IPS DF 19.7 (cell line): Measurements from ENCODE around the gene SLC26A11.
"Not testable (repeated sequence)": the region's sequence is repeated elsewhere in the genome, so short reads cannot be mapped to it uniquely, and the experiment has no call there.

Experiments used
- DNase-seq: peaks from one replicate; pipeline ENCODE4 v3.0.0-alpha.2; 2013; ENCODE audit warnings: low read depth, low spot score

The SLC26A11 gene

DNA sequence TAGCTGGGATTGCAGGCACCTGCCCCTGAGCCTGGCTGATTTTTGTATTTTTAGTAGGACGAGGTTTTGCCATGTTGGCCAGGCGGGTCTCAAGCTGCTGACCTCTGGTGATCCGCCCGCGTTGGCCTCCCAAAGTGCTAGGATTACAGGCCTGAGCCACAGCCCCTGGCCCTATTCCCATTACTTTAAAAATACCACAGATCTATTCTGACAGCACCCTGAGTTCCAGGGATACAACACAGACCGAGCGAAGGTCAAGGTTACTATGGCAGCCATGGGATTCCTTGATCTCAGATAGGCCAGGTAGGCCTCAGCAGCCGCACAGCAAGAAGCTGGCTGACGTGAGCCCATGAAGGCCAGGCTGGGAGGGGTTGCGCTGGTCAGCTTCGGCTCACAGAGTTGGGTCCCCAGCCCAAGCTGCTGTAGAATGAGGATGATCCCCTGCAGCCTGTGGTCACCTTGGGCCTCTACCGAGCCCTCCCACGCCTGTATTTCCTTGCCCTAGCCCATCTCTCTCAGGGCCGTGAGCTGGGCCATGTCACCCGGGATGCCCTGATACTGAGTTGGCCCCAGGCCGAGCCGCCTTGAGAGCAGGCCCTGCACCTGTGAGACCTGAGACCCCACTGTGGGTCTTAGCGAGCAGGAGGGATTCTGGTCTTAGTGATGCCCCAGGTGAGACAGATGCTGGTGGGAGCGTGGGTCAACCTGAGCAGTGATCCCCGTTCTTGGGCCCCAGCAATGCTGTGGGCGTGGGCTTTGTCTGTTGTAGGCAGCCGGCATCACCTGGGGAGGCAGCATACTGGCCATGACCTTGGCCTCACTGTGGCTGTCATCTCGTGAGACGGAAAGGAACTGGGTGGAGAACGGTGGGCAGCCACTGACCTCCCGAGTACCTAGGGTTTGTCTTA, 23.6 kb downstream of the SLC26A11 start:
- no peak for DNase-seq

DNA sequence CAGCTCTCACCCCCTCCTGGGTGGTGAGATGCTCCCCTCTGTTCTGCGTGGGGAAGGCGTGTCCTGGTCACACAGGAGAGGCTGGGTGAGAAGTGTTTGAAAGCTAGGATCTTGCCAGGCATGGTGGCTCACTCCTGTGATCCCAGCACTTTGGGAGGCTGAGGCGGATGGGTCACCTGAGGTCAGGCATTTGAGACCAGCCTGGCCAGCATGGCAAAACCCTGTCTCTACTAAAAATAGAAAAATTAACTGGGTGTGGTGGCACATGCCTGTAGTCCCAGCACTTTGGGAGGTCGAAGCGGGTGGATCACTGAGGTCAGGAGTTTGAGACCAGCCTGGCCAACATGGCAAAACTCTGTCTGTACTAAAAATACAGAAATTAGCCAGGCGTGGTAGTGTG, 24.2 kb downstream of the SLC26A11 start:
- not testable (repeated sequence) for DNase-seq

DNA sequence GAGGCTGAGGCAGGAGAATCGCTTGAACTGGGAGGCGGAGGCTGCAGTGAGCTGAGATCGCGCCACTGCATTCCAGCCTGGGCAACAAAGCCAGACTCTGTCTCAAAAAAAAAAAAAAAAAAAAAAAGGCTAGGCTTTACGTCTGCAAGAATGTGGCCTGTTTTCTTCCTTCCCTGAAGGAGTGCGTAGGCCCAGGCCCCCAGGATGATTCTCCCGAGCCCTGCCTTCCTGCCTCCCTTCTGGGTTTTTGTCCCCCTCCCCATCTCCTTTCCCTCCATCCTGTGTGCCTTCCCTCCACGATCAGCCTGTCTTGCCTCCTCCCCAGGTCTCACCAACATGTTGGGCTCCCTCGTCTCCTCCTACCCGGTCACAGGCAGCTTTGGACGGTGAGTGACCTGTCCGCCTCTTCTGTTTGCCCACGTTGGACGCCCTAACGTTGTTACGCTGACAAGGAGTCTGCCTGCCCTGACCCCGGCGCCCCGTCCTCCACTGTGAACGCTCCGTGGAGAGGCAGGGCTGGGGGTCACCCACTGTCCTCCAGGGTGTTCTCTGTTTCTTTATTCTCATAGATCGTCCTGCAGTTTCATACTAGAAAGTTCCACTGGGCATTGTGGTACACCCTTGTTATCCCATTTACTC, 24.8 kb downstream of the SLC26A11 start:
- no peak for DNase-seq

DNA sequence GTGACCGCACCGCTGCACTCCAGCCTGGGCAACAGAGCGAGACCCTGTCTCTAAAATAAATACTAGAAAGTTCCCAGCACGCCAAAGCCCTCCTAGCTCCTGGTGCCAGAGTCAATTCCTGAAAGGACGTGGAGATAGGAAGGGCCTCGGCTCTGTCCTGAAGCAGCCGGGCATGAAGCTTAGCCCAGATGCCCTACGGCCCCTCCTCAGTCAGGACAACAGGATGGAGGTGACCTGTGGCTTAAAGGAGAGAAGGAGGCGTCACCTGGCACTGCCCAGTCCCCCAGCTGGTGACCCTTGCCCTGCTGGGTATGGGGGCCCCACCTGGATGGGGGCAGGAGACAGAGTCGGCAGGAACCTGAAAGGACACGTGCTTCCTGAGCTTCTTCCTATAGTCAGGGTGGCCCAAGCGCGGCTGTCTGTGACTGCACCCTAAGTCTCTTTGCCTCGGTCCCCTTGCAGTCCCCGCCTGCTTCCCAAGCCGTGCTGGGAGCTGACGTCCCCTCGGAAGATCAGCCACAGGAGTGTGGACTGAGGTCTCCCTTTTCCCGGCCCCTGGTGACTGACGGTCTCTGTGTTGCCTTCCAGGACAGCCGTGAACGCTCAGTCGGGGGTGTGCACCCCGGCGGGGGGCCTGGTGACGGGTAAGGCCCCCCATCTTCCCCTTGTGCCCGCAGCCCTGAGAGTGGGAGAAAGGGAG, 25.5 kb downstream of the SLC26A11 start:
- DNase-seq = no peak

DNA sequence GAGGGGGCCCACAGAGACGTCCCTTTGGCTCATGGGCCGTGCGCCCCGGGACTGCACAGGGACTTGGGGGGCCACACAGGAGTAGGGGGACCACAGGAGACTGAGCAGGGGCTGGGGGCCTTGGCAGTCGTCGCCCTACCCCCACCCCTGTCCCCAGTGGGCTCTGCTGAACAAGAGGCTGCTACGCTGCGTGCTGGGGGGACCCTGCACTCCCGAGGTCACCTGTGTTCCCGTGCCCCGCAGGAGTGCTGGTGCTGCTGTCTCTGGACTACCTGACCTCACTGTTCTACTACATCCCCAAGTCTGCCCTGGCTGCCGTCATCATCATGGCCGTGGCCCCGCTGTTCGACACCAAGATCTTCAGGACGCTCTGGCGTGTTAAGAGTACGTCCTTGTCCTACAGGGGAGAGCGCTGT, 26.0 kb downstream of the SLC26A11 start:
- no peak for DNase-seq

DNA sequence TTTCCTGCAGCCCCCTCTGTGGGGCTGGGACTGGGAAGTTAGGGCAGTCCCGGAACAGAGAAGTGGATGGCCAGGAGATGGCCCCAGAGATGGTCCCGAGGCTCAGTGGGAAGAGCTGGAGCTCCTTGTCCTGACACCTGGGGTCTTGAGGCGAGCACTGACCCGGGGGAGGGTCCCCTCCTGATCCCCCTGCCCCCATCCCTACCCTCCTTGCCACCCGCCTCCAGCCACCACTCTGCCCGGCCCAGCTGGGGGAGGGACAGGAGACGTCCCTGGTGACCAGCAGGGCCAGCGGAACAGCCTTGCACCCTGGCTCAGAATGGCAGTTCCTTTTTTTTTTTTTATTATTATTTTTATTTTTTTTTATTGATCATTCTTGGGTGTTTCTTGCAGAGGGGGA, 26.5 kb downstream of the SLC26A11 start:
- DNase-seq = no peak

DNA sequence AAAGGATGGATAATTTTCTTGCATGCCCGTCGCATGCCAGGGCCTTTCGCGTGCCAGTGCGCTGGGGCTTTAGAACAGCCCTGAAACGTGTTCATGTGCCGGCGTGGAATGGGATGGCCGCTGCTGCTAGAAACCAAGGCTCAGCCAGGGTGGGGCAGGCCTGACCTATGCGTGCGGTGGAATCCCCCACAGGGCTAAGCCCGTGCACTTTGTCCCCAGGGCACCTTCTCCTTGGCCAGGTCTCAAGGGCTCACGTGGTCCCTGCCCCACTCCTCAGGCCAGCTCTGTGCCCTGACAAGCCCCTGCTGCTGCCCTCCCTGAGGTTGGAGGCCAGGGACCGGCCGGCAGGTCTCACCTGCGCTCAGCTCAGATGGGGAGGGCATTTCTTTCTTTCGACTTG, 27.3 kb downstream of the SLC26A11 start:
- no peak for DNase-seq

DNA sequence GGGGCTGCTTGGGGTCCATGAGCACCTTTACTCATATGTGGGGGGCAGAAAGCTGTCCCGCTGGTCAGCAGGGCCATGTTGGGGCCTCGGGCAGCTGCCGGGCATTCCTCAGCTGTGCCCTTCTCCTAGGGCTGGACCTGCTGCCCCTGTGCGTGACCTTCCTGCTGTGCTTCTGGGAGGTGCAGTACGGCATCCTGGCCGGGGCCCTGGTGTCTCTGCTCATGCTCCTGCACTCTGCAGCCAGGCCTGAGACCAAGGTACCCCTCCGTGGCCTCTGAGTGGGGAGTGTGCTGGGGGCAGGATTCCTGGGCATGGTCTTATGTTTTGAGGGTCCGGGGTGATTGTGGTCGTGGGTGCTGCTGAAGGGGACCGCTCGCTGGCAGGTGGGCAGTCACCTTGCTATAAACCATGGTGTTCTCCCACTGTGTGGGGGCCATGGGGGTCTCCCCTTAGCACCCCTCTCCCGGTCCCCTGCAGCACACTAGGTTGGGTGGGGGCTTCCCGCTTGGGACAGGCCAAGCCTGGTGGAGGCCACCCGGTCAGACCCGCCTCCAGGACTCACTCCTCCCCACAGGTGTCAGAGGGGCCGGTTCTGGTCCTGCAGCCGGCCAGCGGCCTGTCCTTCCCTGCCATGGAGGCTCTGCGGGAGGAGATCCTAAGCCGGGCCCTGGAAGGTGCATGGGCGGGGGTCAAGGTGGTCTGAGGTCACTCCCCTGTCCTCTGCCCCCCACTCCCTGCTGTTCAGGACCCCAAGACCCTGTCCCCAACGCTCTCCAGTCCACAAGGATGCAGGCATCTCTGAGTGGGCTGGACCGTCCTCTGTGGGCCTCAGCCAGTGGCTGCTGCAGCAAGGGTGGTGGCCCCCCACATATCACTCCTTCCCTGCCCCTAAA, 28.0 kb downstream of the SLC26A11 start:
- DNase-seq = no peak

DNA sequence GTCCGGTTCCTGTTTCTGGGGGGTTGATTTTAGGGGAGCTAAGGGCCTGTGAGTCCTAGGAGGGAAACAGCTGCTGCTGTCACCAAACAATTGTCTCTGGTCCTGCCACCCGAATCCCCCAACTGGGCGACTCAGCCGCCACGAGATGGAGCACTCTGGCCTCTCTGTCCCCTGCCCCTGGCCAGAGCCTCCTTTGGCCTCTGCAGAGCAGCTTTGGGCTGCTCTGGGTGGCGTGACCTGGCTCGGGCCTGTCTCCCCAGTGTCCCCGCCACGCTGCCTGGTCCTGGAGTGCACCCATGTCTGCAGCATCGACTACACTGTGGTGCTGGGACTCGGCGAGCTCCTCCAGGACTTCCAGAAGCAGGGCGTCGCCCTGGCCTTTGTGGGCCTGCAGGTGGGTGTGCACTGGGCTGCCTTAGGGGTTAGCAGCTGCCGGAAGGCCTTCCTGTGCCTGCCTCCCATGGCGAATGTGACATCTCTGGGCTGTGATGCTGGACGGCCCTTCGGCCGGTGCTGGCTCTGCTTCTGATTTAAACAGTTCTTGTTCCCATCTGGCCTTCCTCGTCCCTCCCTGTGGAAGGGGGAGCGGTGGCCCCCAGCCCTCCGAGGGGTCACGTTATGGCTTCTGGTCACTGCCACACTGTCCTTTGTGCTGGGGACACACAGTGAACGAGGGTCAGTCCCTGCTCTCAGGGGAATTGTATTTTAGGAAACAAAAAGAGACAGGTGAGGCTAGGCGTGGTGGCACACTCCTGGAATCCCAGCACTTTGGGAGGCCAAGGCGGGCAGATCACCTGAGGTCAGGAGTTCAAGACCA, 28.9 kb downstream of the SLC26A11 start:
- no peak for DNase-seq

DNA sequence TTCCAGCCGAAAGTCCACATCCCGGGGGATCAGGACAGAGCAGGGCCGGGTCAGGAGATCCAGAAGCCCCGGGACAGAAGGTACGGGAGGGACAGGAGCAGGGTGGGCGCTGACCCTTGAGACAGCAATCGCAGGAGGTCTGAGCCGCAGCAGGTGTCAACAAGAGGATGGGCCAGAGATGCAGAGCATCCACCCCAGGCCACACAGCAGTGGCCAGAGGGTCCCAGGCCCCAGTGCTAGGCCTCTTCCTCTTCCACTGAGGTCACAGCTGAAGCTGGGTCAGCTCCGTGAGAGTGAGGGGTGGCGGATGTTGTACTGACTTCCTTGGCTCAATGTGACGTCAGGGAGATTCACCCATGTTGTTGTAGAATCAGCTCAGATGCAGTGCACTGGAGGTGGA, 31.7 kb downstream of the SLC26A11 start:
- no peak for DNase-seq

DNA sequence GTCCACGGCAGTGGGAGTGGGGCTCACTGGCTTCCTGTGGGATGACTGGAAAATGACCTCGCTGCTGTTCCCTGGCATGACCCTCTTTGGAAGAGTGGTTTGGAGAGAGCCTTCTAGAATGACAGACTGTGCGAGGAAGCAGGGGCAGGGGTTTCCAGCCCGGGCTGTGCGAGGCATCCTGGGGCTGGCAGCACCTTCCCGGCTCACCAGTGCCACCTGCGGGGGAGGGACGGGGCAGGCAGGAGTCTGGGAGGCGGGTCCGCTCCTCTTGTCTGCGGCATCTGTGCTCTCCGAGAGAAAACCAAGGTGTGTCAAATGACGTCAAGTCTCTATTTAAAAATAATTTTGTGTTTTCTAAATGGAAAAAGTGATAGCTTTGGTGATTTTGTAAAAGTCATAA, 32.6 kb downstream of the SLC26A11 start:
- no peak for DNase-seq

DNA sequence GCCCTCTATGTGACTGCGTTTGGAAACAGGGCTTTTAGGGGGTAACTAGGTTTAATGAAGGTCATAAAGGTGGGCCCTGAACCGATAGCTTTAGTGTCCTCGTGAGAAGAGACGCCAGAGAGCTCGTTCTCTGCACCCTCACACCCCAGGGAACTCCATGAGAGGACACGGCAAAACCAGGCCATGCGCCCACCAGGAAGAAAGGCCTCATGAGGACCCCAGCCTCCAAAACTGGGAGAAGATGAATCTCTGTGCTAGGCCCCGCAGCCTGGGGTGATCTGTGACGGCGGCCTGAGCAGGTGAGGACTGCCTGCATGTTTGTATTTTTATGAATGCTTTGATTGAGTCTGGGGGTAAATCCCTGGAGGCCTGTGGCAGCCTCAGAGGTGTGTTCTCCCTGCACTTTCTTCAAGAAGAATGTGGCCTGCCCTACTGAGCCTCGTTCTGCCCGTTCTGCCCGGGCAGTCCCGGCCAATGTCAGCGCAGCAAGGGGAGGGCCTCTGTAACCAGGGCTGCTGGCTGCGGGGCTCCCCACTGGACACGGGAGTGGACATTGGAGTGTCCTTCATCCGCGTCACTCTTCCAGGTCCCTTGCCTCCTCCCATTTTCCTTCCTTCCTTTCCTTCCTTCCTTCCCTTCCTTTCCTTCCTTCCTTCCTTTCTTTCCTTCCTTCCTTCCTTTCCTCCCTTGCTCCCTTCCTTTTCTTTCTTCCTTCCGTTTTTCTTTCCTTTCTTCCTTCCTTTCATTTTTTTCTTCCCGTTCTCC, 33.6 kb downstream of the SLC26A11 start:
- no peak for DNase-seq

DNA sequence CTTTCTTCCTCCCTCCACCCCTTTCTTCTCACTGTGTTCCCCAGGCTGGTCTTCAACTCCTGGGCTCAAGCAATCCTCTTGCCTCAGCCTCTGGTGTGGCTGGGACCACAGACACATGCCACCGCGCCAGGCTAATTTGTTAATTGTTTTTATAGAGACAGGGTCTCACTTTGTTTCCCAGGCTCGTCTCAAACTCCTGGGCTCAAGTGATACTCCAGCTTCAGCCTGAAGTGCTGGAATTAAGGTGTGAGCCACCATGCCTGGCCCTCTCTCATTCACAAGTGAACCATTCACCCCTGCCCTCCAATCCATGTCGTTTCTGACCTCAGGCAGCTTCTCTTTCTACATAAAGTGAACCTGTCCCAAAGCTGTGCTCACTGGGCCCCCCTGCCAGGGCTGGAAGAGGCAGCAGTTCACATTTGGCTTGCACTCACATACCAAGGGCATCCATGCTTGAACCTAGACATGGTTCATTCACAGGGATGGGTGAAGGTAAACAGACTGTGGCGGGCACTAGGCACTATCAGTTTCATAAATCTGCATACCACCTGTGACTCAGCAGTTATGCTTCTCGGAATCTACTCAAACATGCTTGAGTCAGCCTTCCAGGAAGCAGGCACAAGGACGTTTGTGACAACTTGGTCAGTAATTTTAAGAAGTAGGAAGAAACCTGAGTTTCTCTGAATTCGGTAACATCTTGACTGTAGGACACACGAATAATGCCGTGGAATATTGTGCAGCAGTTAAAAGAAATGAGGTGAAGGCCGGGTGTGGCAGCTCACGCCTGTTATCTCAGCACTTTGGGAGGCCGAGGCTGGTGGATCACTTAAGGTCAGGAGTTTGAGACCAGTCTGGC, 34.4 kb downstream of the SLC26A11 start:
- no peak for DNase-seq

DNA sequence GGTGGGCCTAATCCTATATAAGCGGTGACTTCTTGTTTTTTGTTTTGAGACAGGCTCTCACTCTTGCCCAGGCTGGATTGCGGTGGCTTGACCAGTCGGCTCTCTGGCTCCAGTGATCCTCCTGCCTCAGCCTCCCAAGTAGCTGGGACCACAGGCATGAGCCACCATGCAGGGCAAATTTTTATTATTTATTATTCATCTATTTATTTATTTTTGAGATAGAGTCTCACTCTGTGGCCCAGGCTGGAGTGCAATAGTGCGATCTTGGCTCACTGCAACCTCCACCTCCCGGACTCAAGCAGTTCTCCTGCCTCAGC, 35.8 kb downstream of the SLC26A11 start:
- DNase-seq = no peak

DNA sequence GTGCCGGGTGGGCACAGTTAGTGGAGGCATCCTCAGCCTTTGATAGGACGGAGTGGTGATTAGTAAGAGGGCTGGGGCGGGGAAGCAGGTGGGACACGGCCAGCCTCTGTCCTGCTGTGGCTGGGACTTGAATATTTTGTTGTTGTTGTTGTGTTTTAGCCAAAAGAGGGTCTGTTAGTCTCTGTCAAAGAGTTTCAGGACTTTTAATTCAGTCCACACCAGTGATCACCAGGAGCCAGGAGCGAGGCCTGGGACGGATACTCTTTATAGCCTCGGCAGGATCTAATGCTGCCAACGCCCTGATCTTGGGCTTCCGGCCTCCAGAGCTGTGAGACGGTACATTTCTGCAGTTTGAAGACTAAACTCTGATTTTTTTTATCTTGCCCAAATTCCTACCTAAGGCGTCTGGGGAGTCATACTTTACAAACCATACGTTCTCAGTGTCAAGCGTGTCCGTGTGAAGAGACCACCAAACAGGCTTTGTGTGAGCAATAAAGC, 37.5 kb downstream of the SLC26A11 start:
- no peak for DNase-seq

DNA sequence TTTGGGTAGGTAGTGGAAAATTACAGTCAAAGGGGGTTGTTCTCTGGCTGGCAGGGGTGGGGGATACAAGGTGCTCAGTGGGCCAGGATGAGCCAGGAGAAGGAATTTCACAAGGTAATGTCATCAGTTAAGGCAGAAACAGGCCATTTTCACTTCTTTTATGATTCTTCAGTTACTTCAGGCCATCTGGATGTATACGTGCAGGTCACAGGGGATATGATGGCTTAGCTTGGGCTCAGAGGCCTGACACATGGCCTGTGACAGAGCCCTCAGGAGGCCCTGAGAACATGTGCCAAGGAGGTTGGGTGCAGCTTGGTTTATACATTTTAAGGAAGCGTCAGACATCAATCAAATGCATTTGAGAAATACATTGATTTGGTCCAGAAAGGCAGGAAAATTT, 38.1 kb downstream of the SLC26A11 start:
- DNase-seq = not testable (repeated sequence)

DNA sequence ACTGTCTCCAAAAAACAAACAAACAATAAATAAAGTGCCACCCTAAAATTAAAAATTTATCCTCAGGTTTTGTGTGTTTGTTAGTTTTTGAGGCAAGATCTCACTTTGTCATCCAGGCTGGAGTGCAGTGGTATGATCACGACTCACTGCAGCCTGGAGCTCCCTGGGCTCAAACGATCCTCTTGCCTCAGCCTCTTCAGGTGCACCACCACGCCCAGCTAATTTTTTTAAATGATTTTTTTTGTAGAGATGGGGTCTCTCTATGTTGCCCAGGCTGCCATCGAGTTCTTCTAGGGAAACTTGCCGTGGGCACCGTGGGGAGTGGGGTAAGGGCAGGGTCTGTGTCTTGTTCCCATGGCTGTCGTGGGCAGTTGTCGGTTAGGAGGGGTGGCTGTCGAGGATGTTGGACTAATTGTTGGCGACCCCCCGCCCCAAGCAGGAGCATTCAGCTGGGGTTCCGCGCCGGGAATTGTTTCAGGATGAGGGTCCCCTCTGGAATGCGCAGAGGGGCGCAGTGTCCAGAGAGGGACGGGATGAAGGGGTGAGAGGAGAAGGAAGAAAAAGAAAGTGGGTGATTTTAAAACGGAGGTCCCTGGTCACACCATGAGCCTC, 39.3 kb downstream of the SLC26A11 start:
- DNase-seq = no peak

DNA sequence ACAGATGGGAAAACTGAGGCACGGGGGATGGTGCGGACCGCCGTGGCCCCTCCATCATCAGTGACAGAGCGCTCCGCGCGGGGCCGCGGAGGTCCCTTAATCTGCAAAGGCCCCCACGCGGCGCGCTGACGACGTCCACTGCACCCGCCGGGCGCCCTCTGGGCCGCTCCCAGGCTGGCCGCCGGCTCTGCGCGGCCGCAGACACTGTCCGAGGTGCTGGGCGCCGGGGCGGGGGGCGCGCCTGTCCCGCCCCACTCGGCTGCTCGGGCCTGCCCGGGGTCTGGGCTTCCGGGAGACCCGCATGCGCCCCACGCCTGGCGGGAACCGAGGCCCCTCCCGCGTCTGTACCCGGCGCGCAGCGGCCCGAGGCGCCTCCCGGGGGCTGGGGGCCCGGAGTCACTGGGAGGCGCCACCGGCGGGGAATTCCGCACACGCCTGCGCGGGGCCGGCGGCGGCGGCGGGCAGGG, 39.9 kb downstream of the SLC26A11 start:
- DNase-seq = no peak
